Measurements from ENCODE around the gene MMP24OS.

Gene MMP24OS

GRCh38 chr20:35305682-35306556, 28.0 kb upstream of the MMP24OS start:
- DNase-seq (ENCODE audit: low read depth in 2 of 2): peak; percentile 95 to 99
- no peak for TF ChIP-seq CTCF (IDR thresholded peaks at IDR 0.05; ENCODE audit: low read depth, low read length)

GRCh38 chr20:35304956-35305355, 27.0 kb upstream of the MMP24OS start:
- no peak for TF ChIP-seq CTCF (IDR thresholded peaks at IDR 0.05; ENCODE audit: low read depth, low read length)
- DNase-seq (ENCODE audit: low read depth in 2 of 2): no peak
- H3K4me3 ChIP-seq (replicated peaks in 1 of 2; ENCODE audit: low read depth in 2 of 2, low read length in 2 of 2): no peak overlapping the region

More at GRCh38 chr20:35305682-35306556, 28.0 kb upstream of the MMP24OS start:
- no peak overlapping the region for H3K4me3 ChIP-seq (replicated peaks in 1 of 2; ENCODE audit: low read depth in 2 of 2, low read length in 2 of 2)

GRCh38 chr20:35303735-35304491, 26.0 kb upstream of the MMP24OS start:
- peak; percentile 93 for TF ChIP-seq CTCF (IDR thresholded peaks at IDR 0.05; ENCODE audit: low read depth, low read length)
- DNase-seq (ENCODE audit: low read depth in 2 of 2): peak; percentile 93 to 96
- H3K4me3 ChIP-seq (replicated peaks in 1 of 2; ENCODE audit: low read depth in 2 of 2, low read length in 2 of 2): no peak overlapping the region

- no peak for DNase-seq (ENCODE audit: low read depth in 2 of 2)
- no peak overlapping the region for H3K4me3 ChIP-seq (replicated peaks in 1 of 2; ENCODE audit: low read depth in 2 of 2, low read length in 2 of 2)
- TF ChIP-seq CTCF (IDR thresholded peaks at IDR 0.05; ENCODE audit: low read depth, low read length): no peak
Measured at GRCh38 chr20:35303382-35303734, 25.4 kb upstream of the MMP24OS start.

- peak in 1 of 2 donors; percentile 62 for DNase-seq (ENCODE audit: low read depth in 2 of 2)
- H3K4me3 ChIP-seq (replicated peaks in 1 of 2; ENCODE audit: low read depth in 2 of 2, low read length in 2 of 2): no peak overlapping the region
- no peak for TF ChIP-seq CTCF (IDR thresholded peaks at IDR 0.05; ENCODE audit: low read depth, low read length)
Measured at GRCh38 chr20:35302421-35303335, 24.8 kb upstream of the MMP24OS start.

- peak in 1 of 2 donors; percentile 50 for DNase-seq (ENCODE audit: low read depth in 2 of 2)
- H3K4me3 ChIP-seq (replicated peaks in 1 of 2; ENCODE audit: low read depth in 2 of 2, low read length in 2 of 2): no peak overlapping the region
- no peak for TF ChIP-seq CTCF (IDR thresholded peaks at IDR 0.05; ENCODE audit: low read depth, low read length)
Measured at GRCh38 chr20:35301426-35301825, 23.5 kb upstream of the MMP24OS start.
